ENCODE data around the gene TERT. TPM values are rescaled to one million over a fixed set of nuclear protein-coding genes. Genes with fewer than 3 reads are reported as not detected.

TERT gene
- total and polyA plus RNA-seq, 2 experiments from 2014 or later, result not detected

DNA sequence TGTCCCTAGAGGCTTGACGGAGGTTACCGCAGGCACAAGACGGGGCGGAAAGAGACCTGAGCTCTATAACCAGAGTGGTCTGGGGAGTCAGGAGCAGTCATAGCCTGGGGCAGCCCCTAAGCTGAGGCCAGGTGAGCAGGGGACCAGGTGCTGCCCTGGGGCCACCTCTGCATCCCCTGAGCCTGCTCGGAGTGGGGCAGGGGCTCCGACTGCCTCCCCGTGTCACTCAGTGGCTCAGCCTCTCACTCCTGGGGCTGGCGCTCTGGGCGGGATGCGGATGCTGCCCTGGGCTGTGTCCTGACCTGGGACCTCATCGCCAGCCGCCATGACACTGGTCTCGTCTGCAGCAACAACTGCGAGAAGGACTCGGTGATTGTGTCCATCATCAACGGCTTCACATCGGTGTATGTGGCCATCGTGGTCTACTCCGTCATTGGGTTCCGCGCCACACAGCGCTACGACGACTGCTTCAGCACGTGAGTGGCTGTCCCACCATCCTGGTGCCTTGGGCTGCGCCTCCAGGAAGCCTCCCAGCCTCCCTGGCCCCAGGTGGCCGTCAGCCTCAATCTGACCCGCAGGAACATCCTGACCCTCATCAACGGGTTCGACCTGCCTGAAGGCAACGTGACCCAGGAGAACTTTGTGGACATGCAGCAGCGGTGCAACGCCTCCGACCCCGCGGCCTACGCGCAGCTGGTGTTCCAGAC, 78.5 kb downstream of the TERT start:
- no peak overlapping the region for H3K9ac ChIP-seq
- 75 to 80% methylated on average over 38 of the region's 38 CpGs for WGBS, 2 experiments (ENCODE audit: low coverage in 1 of 2, low lambda C conversion rate in 2 of 2, missing lambda C conversion rate in 2 of 2)
- TF ChIP-seq EZH2phosphoT487 (IDR thresholded peaks at IDR 0.05; ENCODE audit: insufficient read depth, low read depth), result no peak
- TF ChIP-seq EZH2 (IDR thresholded peaks at IDR 0.05; ENCODE audit: insufficient read depth, poor library complexity, severe bottlenecking), result no peak
- H4K20me1 ChIP-seq (ENCODE audit: insufficient read depth), result no peaks in the 10 kb centered on the region
- no peaks in the 10 kb centered on the region for H3K9me3 ChIP-seq (ENCODE audit: low read depth)
- no peaks in the 10 kb centered on the region for H3K9me2 ChIP-seq (ENCODE audit: insufficient read depth)
- no peaks in the 10 kb centered on the region for H3K79me2 ChIP-seq (ENCODE audit: insufficient read depth)
- no peak overlapping the region for H3K4me2 ChIP-seq (ENCODE audit: unreplicated experiment)
- no peak overlapping the region for H3K27ac ChIP-seq
- in situ Hi-C loops (cut with MboI), result no loop called here
- no peaks in the 10 kb centered on the region for H3K4me1 ChIP-seq (ENCODE audit: insufficient read depth)
- H3F3A ChIP-seq (ENCODE audit: insufficient read depth), result no peaks in the 10 kb centered on the region
- H2AFZ ChIP-seq, result no peak overlapping the region
- DNase-seq, result no peak
- no peaks in the 10 kb centered on the region for H3K36me3 ChIP-seq (ENCODE audit: low read depth)
- H3K27me3 ChIP-seq (replicated peaks; ENCODE audit: insufficient read depth), result no peaks in the 10 kb centered on the region
- H3K4me3 ChIP-seq, result no peak overlapping the region

DNA sequence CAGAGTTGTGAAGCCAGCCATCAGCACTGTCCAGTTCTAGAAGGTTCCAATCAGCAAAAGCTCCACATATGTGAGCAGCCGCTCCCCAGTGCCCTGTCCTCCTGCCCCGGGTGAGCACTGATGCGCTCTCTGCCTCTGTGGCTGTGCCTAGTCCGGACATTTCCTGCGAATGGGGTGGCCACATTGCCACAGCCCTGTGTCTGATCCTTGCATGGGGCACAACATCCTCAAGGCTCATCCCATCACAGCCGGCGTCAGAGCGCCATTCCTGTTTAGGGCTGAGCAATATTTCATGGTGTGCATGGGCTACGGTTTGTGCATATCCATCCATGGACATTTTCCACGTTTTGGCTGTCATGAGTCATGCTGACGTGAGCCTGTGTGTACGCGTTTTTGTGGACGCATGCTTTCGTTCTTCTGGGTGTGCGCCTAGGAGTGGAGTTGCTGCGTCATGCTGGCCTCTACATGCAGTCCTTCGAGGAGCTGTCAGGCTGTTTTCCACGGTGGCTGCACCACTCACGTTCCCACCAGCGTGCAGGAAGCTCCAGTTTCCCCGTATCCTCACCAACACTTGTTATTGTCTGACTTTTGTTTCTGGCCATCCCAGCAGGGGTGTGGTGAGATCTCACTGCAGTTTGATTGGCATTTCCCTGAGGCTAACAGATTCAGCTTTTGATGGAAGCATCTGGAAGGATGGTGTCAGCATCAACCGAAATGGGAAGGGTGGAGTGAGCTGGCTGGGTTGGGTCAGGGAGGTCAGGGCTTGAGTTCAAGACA, 79.4 kb downstream of the TERT start:
- 74% methylated on average over 21 to 23 of the region's 23 CpGs for WGBS, 2 experiments (ENCODE audit: low coverage in 1 of 2, low lambda C conversion rate in 2 of 2, missing lambda C conversion rate in 2 of 2)
- H3K9me3 ChIP-seq (ENCODE audit: low read depth), result no peaks in the 10 kb centered on the region

GRCh38 chr5:1214936-1215220, 80.0 kb downstream of the TERT start:
- Histone ChIP-seq H3K4me1 (ENCODE audit: insufficient read depth) (no peaks in the 10 kb centered on the region), H3K79me2 (ENCODE audit: insufficient read depth) (no peaks in the 10 kb centered on the region), H2AFZ (no peak overlapping the region), H3K4me2 (ENCODE audit: unreplicated experiment) (no peak overlapping the region), H3K27me3 (replicated peaks; ENCODE audit: insufficient read depth) (no peaks in the 10 kb centered on the region), H3F3A (ENCODE audit: insufficient read depth) (no peaks in the 10 kb centered on the region), H3K27ac (no peak overlapping the region), H3K36me3 (ENCODE audit: low read depth) (no peaks in the 10 kb centered on the region), H4K20me1 (ENCODE audit: insufficient read depth) (no peaks in the 10 kb centered on the region), H3K9me2 (ENCODE audit: insufficient read depth) (no peaks in the 10 kb centered on the region), H3K9me3 (ENCODE audit: low read depth) (no peaks in the 10 kb centered on the region), H3K9ac (no peak overlapping the region), H3K4me3 (no peak overlapping the region)
- no peak for DNase-seq
- in situ Hi-C loops (cut with MboI), result no loop called here
- no peak for TF ChIP-seq EZH2 (IDR thresholded peaks at IDR 0.05; ENCODE audit: insufficient read depth, poor library complexity, severe bottlenecking)
- no peak for TF ChIP-seq EZH2phosphoT487 (IDR thresholded peaks at IDR 0.05; ENCODE audit: insufficient read depth, low read depth)
- WGBS, 2 experiments (ENCODE audit: low coverage in 1 of 2, low lambda C conversion rate in 2 of 2, missing lambda C conversion rate in 2 of 2), result 50 to 51% methylated on average over 2 of the region's 2 CpGs

More for the DNA sequence above, 79.4 kb downstream of the TERT start:
- no peaks in the 10 kb centered on the region for H4K20me1 ChIP-seq (ENCODE audit: insufficient read depth)
- no peak overlapping the region for H3K9ac ChIP-seq
- H3K79me2 ChIP-seq (ENCODE audit: insufficient read depth), result no peaks in the 10 kb centered on the region
- H3K9me2 ChIP-seq (ENCODE audit: insufficient read depth), result no peaks in the 10 kb centered on the region
- H3K4me2 ChIP-seq (ENCODE audit: unreplicated experiment), result no peak overlapping the region
- no peaks in the 10 kb centered on the region for H3F3A ChIP-seq (ENCODE audit: insufficient read depth)
- in situ Hi-C loops (cut with MboI), result no loop called here
- no peak overlapping the region for H2AFZ ChIP-seq
- H3K4me3 ChIP-seq, result no peak overlapping the region
- no peaks in the 10 kb centered on the region for H3K27me3 ChIP-seq (replicated peaks; ENCODE audit: insufficient read depth)
- no peaks in the 10 kb centered on the region for H3K36me3 ChIP-seq (ENCODE audit: low read depth)
- H3K4me1 ChIP-seq (ENCODE audit: insufficient read depth), result no peaks in the 10 kb centered on the region
- TF ChIP-seq EZH2 (IDR thresholded peaks at IDR 0.05; ENCODE audit: insufficient read depth, poor library complexity, severe bottlenecking) (no peak), EZH2phosphoT487 (IDR thresholded peaks at IDR 0.05; ENCODE audit: insufficient read depth, low read depth) (no peak)
- no peak for DNase-seq
- no peak overlapping the region for H3K27ac ChIP-seq

GRCh38 chr5:1214163-1214935, 80.5 kb downstream of the TERT start:
- Histone ChIP-seq H3K36me3 (ENCODE audit: low read depth) (no peaks in the 10 kb centered on the region), H3K4me1 (ENCODE audit: insufficient read depth) (no peaks in the 10 kb centered on the region), H3K4me3 (no peak overlapping the region), H3K27me3 (replicated peaks; ENCODE audit: insufficient read depth) (no peaks in the 10 kb centered on the region), H3F3A (ENCODE audit: insufficient read depth) (no peaks in the 10 kb centered on the region), H3K79me2 (ENCODE audit: insufficient read depth) (no peaks in the 10 kb centered on the region), H2AFZ (no peak overlapping the region), H4K20me1 (ENCODE audit: insufficient read depth) (no peaks in the 10 kb centered on the region), H3K9ac (no peak overlapping the region), H3K9me2 (ENCODE audit: insufficient read depth) (no peaks in the 10 kb centered on the region), H3K27ac (no peak overlapping the region), H3K9me3 (ENCODE audit: low read depth) (no peaks in the 10 kb centered on the region), H3K4me2 (ENCODE audit: unreplicated experiment) (no peak overlapping the region)
- TF ChIP-seq EZH2phosphoT487 (IDR thresholded peaks at IDR 0.05; ENCODE audit: insufficient read depth, low read depth) (no peak), EZH2 (IDR thresholded peaks at IDR 0.05; ENCODE audit: insufficient read depth, poor library complexity, severe bottlenecking) (no peak)
- 42 to 48% methylated on average over 18 to 22 of the region's 22 CpGs for WGBS, 2 experiments (ENCODE audit: low coverage in 1 of 2, low lambda C conversion rate in 2 of 2, missing lambda C conversion rate in 2 of 2)
- in situ Hi-C loops (cut with MboI), result no loop called here
- no peak for DNase-seq
